Measurements from ENCODE around the gene MYLK4. TPM values are rescaled to one million over a fixed set of nuclear protein-coding genes. Genes with fewer than 3 reads are reported as not detected.

Gene MYLK4
- total and polyA plus RNA-seq, 2 experiments from 2014 or later: 0.20 to 0.43 TPM

- Histone ChIP-seq H3K4me3 (no peak overlapping the region), H4K20me1 (ENCODE audit: insufficient read depth) (no peaks in the 10 kb centered on the region), H3K36me3 (ENCODE audit: low read depth) (no peaks in the 10 kb centered on the region), H3K9me2 (ENCODE audit: insufficient read depth) (no peaks in the 10 kb centered on the region), H3K27me3 (replicated peaks; ENCODE audit: insufficient read depth) (no peaks in the 10 kb centered on the region), H3K4me2 (ENCODE audit: unreplicated experiment) (no peak overlapping the region), H2AFZ (no peak overlapping the region), H3F3A (ENCODE audit: insufficient read depth) (peaks cover 2% of the 10 kb centered on the region), H3K9me3 (ENCODE audit: low read depth) (no peaks in the 10 kb centered on the region), H3K4me1 (ENCODE audit: insufficient read depth) (no peaks in the 10 kb centered on the region; the same call in 1 of the 2 replicates), H3K9ac (no peak overlapping the region), H3K79me2 (ENCODE audit: insufficient read depth) (no peaks in the 10 kb centered on the region), H3K27ac (no peak overlapping the region)
- in situ Hi-C loops (cut with MboI): no loop called here
- TF ChIP-seq EZH2 (IDR thresholded peaks at IDR 0.05; ENCODE audit: insufficient read depth, poor library complexity, severe bottlenecking) (no peak), EZH2phosphoT487 (IDR thresholded peaks at IDR 0.05; ENCODE audit: insufficient read depth, low read depth) (no peak)
- peak; percentile 3 for DNase-seq
- 70 to 78% methylated on average over 5 of the region's 5 CpGs for WGBS, 2 experiments (ENCODE audit: low coverage in 1 of 2, low lambda C conversion rate in 2 of 2, missing lambda C conversion rate in 2 of 2)
Observed at GRCh38 chr6:2708456-2708855, 42.3 kb downstream of the MYLK4 start.

- H3K27ac ChIP-seq: no peak overlapping the region
Observed at GRCh38 chr6:2706558-2706957, 44.2 kb downstream of the MYLK4 start.

GRCh38 chr6:2705256-2705655, 45.5 kb downstream of the MYLK4 start:
- TF ChIP-seq EZH2 (IDR thresholded peaks at IDR 0.05; ENCODE audit: insufficient read depth, poor library complexity, severe bottlenecking): no peak
- TF ChIP-seq EZH2phosphoT487 (IDR thresholded peaks at IDR 0.05; ENCODE audit: insufficient read depth, low read depth): no peak
- no peak for DNase-seq
- no peaks in the 10 kb centered on the region for H3K4me1 ChIP-seq (ENCODE audit: insufficient read depth)
- WGBS, 2 experiments (ENCODE audit: low coverage in 1 of 2, low lambda C conversion rate in 2 of 2, missing lambda C conversion rate in 2 of 2): 48 to 49% methylated on average over 2 of the region's 2 CpGs
- no peaks in the 10 kb centered on the region for H4K20me1 ChIP-seq (ENCODE audit: insufficient read depth)
- H3K4me3 ChIP-seq: no peak overlapping the region
- H3K27me3 ChIP-seq (replicated peaks; ENCODE audit: insufficient read depth): no peaks in the 10 kb centered on the region; the same call in 1 of the 2 replicates
- H2AFZ ChIP-seq: no peak overlapping the region
- no peak overlapping the region for H3K27ac ChIP-seq
- no peaks in the 10 kb centered on the region for H3F3A ChIP-seq (ENCODE audit: insufficient read depth)
- in situ Hi-C loops (cut with MboI): no loop called here
- H3K4me2 ChIP-seq (ENCODE audit: unreplicated experiment): no peak overlapping the region
- no peaks in the 10 kb centered on the region for H3K9me2 ChIP-seq (ENCODE audit: insufficient read depth)
- H3K9me3 ChIP-seq (ENCODE audit: low read depth): no peaks in the 10 kb centered on the region
- no peak overlapping the region for H3K9ac ChIP-seq
- no peaks in the 10 kb centered on the region for H3K36me3 ChIP-seq (ENCODE audit: low read depth)
- H3K79me2 ChIP-seq (ENCODE audit: insufficient read depth): no peaks in the 10 kb centered on the region

More at GRCh38 chr6:2706558-2706957, 44.2 kb downstream of the MYLK4 start:
- WGBS, 2 experiments (ENCODE audit: low coverage in 1 of 2, low lambda C conversion rate in 2 of 2, missing lambda C conversion rate in 2 of 2): 25 to 31% methylated on average over 7 of the region's 7 CpGs
- DNase-seq: no peak
- Histone ChIP-seq H3K9ac (no peak overlapping the region), H3K79me2 (ENCODE audit: insufficient read depth) (no peaks in the 10 kb centered on the region), H3K4me3 (no peak overlapping the region), H3K4me2 (ENCODE audit: unreplicated experiment) (no peak overlapping the region), H3K9me2 (ENCODE audit: insufficient read depth) (no peaks in the 10 kb centered on the region), H3K27me3 (replicated peaks; ENCODE audit: insufficient read depth) (no peaks in the 10 kb centered on the region; the same call in 1 of the 2 replicates), H3F3A (ENCODE audit: insufficient read depth) (no peaks in the 10 kb centered on the region), H2AFZ (no peak overlapping the region), H3K36me3 (ENCODE audit: low read depth) (no peaks in the 10 kb centered on the region), H4K20me1 (ENCODE audit: insufficient read depth) (no peaks in the 10 kb centered on the region), H3K9me3 (ENCODE audit: low read depth) (no peaks in the 10 kb centered on the region), H3K4me1 (ENCODE audit: insufficient read depth) (no peaks in the 10 kb centered on the region)
- no peak for TF ChIP-seq EZH2 (IDR thresholded peaks at IDR 0.05; ENCODE audit: insufficient read depth, poor library complexity, severe bottlenecking)
- no peak for TF ChIP-seq EZH2phosphoT487 (IDR thresholded peaks at IDR 0.05; ENCODE audit: insufficient read depth, low read depth)
- in situ Hi-C loops (cut with MboI): no loop called here

GRCh38 chr6:2697291-2697690, 53.4 kb downstream of the MYLK4 start:
- no peak overlapping the region for H3K4me2 ChIP-seq (ENCODE audit: unreplicated experiment)
- no peaks in the 10 kb centered on the region for H3K79me2 ChIP-seq (ENCODE audit: insufficient read depth)
- H3K4me1 ChIP-seq (ENCODE audit: insufficient read depth): no peaks in the 10 kb centered on the region
- WGBS, 2 experiments (ENCODE audit: low coverage in 1 of 2, low lambda C conversion rate in 2 of 2, missing lambda C conversion rate in 2 of 2): 86% methylated on average over 13 of the region's 13 CpGs
- no peak overlapping the region for H2AFZ ChIP-seq
- TF ChIP-seq EZH2phosphoT487 (IDR thresholded peaks at IDR 0.05; ENCODE audit: insufficient read depth, low read depth) (no peak), EZH2 (IDR thresholded peaks at IDR 0.05; ENCODE audit: insufficient read depth, poor library complexity, severe bottlenecking) (no peak)
- no peak overlapping the region for H3K9ac ChIP-seq
- H3K27me3 ChIP-seq (replicated peaks; ENCODE audit: insufficient read depth): no peaks in the 10 kb centered on the region; the same call in none of the 2 replicates
- H3K36me3 ChIP-seq (ENCODE audit: low read depth): no peaks in the 10 kb centered on the region
- no peaks in the 10 kb centered on the region for H3K9me2 ChIP-seq (ENCODE audit: insufficient read depth)
- H3K4me3 ChIP-seq: no peak overlapping the region
- no peak overlapping the region for H3K27ac ChIP-seq
- H3K9me3 ChIP-seq (ENCODE audit: low read depth): no peaks in the 10 kb centered on the region
- no peaks in the 10 kb centered on the region for H4K20me1 ChIP-seq (ENCODE audit: insufficient read depth)
- in situ Hi-C loops (cut with MboI): no loop called here
- H3F3A ChIP-seq (ENCODE audit: insufficient read depth): no peaks in the 10 kb centered on the region
- DNase-seq: no peak

Measured in GM23248 (cell line).